Measurements from ENCODE around the gene ZBP1.

The ZBP1 gene

GRCh38 chr20:57586370-57586793 is 33.8 kb downstream of the ZBP1 start:
- DNase-seq (ENCODE audit: low read depth), result no peak

- no peak for DNase-seq (ENCODE audit: low read depth)
These were observed 34.6 kb downstream of the ZBP1 start for GRCh38 chr20:57585466-57586213.

- DNase-seq (ENCODE audit: low read depth), result no peak
These were observed 35.3 kb downstream of the ZBP1 start for GRCh38 chr20:57584768-57585461.

GRCh38 chr20:57583289-57584257 is 36.7 kb downstream of the ZBP1 start:
- DNase-seq (ENCODE audit: low read depth), result no peak

GRCh38 chr20:57582432-57583288 is 37.6 kb downstream of the ZBP1 start:
- DNase-seq (ENCODE audit: low read depth), result no peak

GRCh38 chr20:57582029-57582378 is 38.2 kb downstream of the ZBP1 start:
- DNase-seq (ENCODE audit: low read depth), result no peak

GRCh38 chr20:57581202-57582028 is 38.8 kb downstream of the ZBP1 start:
- DNase-seq (ENCODE audit: low read depth), result no peak

GRCh38 chr20:57580478-57581201 is 39.6 kb downstream of the ZBP1 start:
- DNase-seq (ENCODE audit: low read depth), result no peak

- DNase-seq (ENCODE audit: low read depth), result no peak
These were observed 40.3 kb downstream of the ZBP1 start for GRCh38 chr20:57579898-57580447.

- DNase-seq (ENCODE audit: low read depth), result no peak
These were observed 40.8 kb downstream of the ZBP1 start for GRCh38 chr20:57579331-57579897.

- no peak for DNase-seq (ENCODE audit: low read depth)
These were observed 41.6 kb downstream of the ZBP1 start for GRCh38 chr20:57578476-57579165.

GRCh38 chr20:57577679-57578475 is 42.3 kb downstream of the ZBP1 start:
- DNase-seq (ENCODE audit: low read depth), result no peak

- no peak for DNase-seq (ENCODE audit: low read depth)
These were observed 43.3 kb downstream of the ZBP1 start for GRCh38 chr20:57576617-57577550.

GRCh38 chr20:57576002-57576401 is 44.2 kb downstream of the ZBP1 start:
- DNase-seq (ENCODE audit: low read depth), result no peak

GRCh38 chr20:57574954-57575353 is 45.3 kb downstream of the ZBP1 start:
- no peak for DNase-seq (ENCODE audit: low read depth)

- no peak for DNase-seq (ENCODE audit: low read depth)
These were observed 46.3 kb downstream of the ZBP1 start for GRCh38 chr20:57573894-57574293.

GRCh38 chr20:57573242-57573641 is 47.0 kb downstream of the ZBP1 start:
- no peak for DNase-seq (ENCODE audit: low read depth)

All from activated T-cell treated with anti-CD3 and anti-CD28 coated beads for 24 hours (primary cell).